Medulla oblongata (tissue), 1 donor: Measurements from ENCODE around the gene NBEA.
A peak's percentile ranks its signal among the peaks of the same experiment; 100 is the strongest.

ENCODE experiments used
- DNase-seq: peaks from one replicate; pipeline ENCODE4 v3.0.0-alpha.2; 2015; ENCODE audit errors: extremely low spot score

NBEA gene

GRCh38 chr13:35501661-35502235, 559.7 kb downstream of the NBEA start:
- no peak for DNase-seq

- DNase-seq, result no peak
These were observed 560.4 kb downstream of the NBEA start for GRCh38 chr13:35502456-35502855.

- DNase-seq, result no peak
These were observed 570.3 kb downstream of the NBEA start for GRCh38 chr13:35512271-35512920.

GRCh38 chr13:35514061-35514477, 572.0 kb downstream of the NBEA start:
- peak; percentile 6 for DNase-seq

- DNase-seq, result no peak
These were observed 572.9 kb downstream of the NBEA start for GRCh38 chr13:35514801-35515502.

- DNase-seq, result no peak
These were observed 576.4 kb downstream of the NBEA start for GRCh38 chr13:35518337-35518946.

GRCh38 chr13:35524171-35524570, 582.1 kb downstream of the NBEA start:
- DNase-seq, result no peak

- DNase-seq, result no peak
These were observed 584.5 kb downstream of the NBEA start for GRCh38 chr13:35526577-35526976.

GRCh38 chr13:35527451-35527850, 585.4 kb downstream of the NBEA start:
- DNase-seq, result no peak

- DNase-seq, result no peak
These were observed 588.1 kb downstream of the NBEA start for GRCh38 chr13:35530147-35530546.

GRCh38 chr13:35530581-35530980, 588.5 kb downstream of the NBEA start:
- no peak for DNase-seq

- no peak for DNase-seq
These were observed 589.5 kb downstream of the NBEA start for GRCh38 chr13:35531526-35531925.

GRCh38 chr13:35534343-35534742, 592.3 kb downstream of the NBEA start:
- DNase-seq, result no peak

- DNase-seq, result no peak
These were observed 606.7 kb downstream of the NBEA start for GRCh38 chr13:35548790-35549189.

GRCh38 chr13:35549481-35549880, 607.4 kb downstream of the NBEA start:
- DNase-seq, result no peak

- DNase-seq, result no peak
These were observed 610.2 kb downstream of the NBEA start for GRCh38 chr13:35552172-35552844.

GRCh38 chr13:35554972-35555623, 613.0 kb downstream of the NBEA start:
- DNase-seq, result no peak

GRCh38 chr13:35557475-35557874, 615.4 kb downstream of the NBEA start:
- DNase-seq, result no peak

GRCh38 chr13:35561540-35561939, 619.5 kb downstream of the NBEA start:
- DNase-seq, result no peak

GRCh38 chr13:35565273-35565672, 623.2 kb downstream of the NBEA start:
- DNase-seq, result no peak

- DNase-seq, result no peak
These were observed 624.3 kb downstream of the NBEA start for GRCh38 chr13:35566340-35566739.
